DND-41 (cell line): ENCODE data around the gene GPR61.

Experiments
- CTCF ChIP-seq: IDR thresholded peaks from 2 replicates; pipeline ENCODE4 v1.5.1; 2012; ENCODE audit warnings: borderline replicate concordance, low read length, moderate library complexity, mild to moderate bottlenecking; ENCODE audit not compliant: poor library complexity, severe bottlenecking; ENCODE audit errors: extremely low read depth
- EZH2 ChIP-seq: IDR thresholded peaks from 3 replicates; pipeline ENCODE4 v1.6.1; 2012; ENCODE audit warnings: borderline replicate concordance, low read depth, mild to moderate bottlenecking, moderate library complexity, low read length, inconsistent platforms; ENCODE audit not compliant: severe bottlenecking

GRCh38 chr1:109556563-109556962 is 16.9 kb downstream of the GPR61 start:
- no peak for TF ChIP-seq CTCF
- no peak for TF ChIP-seq EZH2
